ENCODE measurements around the gene MEGF6.

Gene MEGF6

DNA sequence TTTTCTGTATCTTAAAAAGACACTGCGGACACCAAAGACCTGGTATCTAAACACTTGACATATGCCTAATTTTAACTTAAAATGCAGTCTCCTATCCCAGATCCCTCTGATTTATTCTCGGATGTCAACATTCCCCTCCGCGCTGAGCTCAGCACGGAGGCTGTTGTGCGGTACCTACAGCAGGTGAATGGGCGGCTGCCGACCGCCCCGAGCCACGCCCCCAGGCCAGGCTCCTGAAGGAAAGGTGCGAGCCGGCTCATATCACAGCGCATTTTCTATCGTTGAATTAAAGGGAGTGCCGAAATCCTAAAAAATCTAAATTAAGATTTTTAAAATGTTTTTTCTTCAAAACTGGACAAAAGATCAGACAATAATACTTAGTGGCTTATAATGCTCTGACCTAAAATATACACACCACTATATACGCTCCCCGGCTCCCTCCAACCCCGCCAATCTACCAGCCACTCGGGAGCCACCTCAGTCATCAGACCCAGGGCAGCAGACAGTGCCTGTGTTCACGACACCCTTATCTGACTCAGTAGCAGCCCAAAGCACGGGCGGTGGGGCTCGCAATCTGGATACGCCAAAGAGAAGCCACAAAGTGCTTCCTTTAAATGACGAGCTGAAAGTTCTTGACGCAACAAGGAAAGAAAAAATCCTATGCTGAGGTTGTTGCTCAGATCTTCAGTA, 34.5 kb upstream of the MEGF6 start:
- DNase-seq: no peak

DNA sequence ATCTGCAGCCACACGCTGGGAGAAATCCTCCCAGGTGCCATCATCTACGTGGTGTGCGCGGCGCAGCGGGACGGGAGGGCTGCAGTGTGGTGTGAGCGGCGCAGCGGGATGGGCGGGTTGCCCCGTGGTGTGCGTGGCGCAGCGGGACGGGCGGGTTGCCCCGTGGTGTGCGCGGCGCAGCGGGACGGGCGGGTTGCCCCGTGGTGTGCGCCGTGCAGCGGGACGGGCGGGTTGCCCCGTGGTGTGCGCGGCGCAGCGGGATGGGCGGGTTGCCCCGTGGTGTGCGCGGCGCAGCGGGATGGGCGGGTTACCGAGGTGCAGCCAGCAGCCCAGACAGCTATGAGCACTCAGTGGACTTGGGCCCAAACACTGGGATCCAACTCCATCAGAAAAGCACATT, 33.9 kb upstream of the MEGF6 start:
- no peak for DNase-seq

DNA sequence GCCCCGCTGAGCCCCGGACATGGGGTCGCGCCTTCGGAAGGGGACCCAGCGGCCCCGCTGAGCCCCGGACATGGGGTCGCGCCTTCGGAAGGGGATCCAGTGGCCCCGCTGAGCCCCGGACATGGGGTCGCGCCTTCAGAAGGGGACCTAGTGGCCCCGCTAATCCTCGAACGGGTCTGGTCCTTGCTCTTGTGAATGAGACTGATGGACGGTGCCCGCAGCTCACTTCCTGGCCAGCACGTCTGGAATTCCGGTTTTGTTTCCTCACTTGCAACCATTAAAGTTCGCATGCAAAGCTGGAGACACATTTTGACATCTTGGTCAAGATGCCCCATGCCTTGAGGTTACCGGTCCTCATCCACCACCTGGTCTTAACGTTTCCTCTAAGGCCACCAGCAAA, 33.0 kb upstream of the MEGF6 start:
- no peak for DNase-seq

DNA sequence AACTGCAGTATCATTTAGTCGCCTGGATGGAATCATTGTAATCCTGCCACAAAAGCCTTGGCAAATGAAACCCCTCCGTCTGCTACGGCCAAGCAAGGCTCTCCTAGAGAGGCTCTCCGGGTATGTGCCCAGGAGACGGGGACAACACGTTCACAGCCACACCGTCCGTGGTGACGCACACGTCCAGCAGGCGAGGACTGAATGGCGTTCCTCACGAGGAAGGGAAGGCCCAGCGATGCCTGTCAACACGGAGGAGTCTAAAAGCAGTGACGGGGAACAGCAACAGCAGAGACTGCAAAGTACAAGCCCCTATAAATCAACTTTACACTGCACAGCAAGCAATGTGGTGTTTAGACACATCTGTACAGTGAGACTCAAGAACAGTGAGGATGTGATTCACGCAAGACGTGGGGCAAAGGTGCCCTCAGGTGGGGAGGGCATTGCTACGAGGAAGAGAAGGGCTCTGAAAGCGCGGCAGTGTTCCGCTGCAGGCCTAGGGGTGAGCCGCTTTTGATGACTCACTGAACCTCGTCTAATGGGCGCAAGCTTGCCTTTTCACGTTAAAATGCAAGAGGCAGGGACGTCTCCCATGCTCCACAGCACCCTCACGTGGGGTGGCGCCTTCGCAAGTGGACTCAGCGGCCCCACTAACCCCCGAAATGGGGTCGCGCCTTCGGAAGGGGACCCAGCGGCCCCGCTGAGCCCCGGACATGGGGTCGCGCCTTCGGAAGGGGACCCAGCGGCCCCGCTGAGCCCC, 31.8 kb upstream of the MEGF6 start:
- no peak for DNase-seq

DNA sequence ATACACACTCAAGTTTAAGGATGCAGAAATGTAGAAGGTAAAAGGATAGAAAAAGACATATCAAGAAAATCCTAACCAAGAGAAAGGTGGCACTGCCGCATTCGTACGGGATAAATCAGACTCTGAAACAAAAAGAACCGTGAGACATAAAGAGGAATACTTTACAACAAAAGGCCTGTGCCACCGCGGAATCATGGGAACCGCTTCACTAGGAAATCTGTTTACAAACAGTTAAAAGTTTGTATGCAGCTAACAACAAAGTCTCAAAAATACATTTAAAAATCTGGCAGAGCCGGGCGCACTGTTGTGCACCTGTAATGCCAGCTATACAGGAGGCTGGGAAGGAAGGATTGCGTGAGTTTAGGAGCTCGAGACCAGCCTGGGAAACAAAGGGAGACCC, 30.5 kb upstream of the MEGF6 start:
- no peak for DNase-seq

DNA sequence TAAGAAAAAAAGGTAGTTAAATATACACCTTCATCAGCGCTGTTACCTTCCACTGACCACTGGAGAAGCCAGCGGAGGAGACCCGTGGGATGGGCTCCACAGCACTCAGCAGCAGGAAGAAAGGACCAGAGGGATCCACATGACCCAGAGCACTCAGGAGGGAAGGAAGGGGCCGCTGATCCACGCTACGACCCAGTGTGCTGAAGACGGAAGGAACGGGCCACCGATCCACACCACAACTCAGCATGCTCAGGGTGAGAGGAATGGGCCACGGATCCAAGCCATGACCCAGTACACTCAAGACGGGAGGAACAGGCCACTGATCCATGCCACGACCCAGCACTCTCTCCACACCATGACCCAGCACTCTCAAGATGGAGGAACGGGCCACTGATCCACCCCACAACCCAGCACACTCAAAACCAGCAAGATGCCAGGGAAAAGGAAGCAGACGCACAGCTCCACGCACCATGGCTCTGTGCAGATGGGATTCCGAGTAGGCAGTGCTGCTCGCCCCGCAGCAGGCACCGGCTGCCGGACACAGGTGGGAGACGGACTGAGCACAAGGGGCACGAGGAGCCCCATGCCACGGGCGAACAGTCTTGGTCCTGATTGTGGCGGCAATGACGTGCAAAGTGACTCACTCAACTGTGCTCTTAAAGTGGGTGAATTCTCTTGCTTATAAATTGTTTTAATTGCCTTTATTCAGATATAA, 29.9 kb upstream of the MEGF6 start:
- no peak for DNase-seq

DNA sequence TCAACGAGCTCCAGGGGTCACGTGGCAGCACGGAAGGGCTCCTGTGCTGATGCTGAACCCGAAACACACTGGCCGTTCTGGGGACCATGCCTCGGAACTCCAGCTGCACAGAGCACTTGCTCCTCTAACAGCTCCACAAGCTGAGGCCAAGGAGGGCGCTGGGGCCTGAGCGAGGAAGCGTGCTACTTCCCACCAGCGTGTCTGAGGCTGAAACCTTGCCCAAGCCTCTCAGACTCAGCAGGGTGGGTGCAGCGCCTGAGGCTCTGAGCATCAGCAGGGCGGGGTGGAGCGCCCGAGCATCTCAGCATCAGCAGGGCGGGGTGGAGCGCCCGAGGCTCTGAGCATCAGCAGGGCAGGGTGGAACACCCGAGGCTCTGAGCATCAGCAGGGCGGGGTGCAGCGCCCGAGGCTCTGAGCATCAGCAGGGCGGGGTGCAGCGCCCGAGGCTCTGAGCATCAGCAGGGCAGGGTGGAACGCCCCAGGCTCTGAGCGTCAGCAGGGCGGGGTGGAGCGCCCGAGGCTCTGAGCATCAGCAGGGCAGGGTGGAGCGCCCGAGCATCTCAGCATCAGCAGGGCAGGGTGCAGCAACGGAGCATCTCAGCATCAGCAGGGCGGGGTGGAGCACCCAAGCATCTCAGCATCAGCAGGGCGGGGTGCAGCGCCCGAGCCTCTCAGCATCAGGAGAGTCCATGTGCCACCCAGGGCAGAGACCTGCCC, 29.0 kb upstream of the MEGF6 start:
- no peak for DNase-seq

DNA sequence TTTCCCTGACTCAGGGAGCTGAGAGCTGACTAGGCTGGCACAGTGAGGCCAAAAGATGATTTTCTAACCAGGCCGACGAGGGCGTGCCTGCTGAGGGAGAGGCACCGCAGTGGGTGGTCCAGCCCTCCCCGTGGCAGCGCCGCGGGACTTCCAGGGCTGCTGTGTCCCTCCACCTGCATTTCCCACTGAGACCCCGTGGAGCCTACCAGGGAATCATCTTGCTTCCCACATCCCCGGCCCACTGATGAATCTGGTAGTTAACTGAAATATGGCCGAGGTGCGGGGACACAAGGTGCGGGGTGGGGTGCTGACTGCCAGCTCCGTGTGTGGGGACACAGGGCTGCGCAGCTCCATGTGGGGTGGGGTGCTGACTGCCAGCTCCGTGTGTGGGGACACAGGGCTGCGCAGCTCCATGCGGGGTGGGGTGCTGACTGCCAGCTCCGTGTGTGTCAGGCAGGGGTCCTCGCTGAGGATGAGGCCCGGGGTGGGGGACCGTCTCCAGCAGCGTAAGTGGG, 28.1 kb upstream of the MEGF6 start:
- DNase-seq: no peak

DNA sequence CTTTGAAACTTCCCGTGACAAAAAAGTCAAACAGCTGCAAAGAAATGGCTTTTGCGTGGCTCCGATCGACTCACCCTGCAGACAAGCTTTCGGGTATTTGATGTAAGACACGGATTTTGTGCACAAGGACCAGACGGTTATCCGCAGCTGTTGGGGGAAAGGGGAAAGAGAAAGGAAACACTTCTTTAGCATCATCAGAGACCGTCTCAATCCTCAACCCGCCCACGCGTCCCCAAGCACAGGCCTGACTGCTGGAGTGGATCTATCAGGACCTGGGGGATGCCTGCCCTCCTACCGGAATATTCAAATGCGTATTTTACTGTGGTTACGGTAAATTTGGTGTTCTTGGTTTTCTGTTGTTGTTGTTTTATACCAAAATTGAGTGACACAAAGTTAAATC, 27.4 kb upstream of the MEGF6 start:
- DNase-seq: no peak

DNA sequence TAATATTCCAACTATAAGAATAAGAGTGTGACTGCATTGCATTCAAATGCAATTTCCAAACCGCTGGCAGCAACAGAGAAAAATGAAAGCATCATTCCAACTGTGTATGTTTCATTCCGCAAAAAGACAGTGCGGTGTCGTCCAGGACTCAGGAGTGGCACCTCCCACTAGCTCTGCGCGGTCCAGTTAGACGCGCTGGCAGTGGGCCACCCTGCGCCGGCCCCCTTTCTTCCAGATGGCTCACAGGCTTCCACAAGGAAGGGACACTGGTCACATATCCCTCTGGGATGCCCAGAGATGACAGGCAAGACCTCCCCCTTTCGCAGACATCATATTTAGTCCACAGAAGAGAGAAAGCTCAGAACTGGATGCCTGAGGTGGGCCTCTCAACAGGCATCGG, 26.7 kb upstream of the MEGF6 start:
- DNase-seq: no peak

DNA sequence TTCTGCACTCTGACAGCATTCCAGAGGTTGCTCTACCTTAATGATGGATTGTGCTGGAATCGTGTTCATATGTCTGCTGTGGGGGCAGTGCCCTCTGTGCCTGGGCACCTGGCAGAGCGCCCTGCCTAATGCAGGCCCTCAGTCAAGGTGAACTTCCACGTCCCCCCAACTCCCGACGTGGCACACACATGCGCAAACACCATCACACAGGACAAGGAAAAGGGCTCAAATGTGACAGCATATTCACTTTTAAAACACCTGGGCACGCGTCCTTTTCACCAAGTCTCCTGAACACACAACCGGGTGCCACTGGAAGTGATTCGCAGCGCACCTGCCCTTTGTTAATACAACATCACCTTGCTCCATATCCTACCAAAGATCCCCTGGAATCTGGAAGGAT, 25.2 kb upstream of the MEGF6 start:
- DNase-seq: no peak

DNA sequence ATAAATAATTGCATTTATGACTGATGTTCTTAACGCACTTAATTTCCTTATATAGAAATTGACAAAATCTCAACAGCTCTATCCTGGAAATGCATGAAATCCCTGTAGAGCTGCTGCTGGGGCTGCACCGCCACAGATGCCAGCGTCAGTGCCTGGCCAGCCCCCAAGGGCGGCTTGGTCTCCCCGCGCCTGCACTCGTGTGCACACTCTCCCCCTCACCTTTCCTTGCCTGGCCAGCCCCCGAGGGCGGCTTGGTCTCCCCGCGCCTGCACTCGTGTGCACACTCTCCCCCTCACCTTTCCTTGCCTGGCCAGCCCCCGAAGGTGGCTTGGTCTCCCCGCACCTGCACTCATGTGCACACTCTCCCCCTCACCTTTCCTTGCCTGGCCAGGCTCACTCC, 24.8 kb upstream of the MEGF6 start:
- DNase-seq: no peak

DNA sequence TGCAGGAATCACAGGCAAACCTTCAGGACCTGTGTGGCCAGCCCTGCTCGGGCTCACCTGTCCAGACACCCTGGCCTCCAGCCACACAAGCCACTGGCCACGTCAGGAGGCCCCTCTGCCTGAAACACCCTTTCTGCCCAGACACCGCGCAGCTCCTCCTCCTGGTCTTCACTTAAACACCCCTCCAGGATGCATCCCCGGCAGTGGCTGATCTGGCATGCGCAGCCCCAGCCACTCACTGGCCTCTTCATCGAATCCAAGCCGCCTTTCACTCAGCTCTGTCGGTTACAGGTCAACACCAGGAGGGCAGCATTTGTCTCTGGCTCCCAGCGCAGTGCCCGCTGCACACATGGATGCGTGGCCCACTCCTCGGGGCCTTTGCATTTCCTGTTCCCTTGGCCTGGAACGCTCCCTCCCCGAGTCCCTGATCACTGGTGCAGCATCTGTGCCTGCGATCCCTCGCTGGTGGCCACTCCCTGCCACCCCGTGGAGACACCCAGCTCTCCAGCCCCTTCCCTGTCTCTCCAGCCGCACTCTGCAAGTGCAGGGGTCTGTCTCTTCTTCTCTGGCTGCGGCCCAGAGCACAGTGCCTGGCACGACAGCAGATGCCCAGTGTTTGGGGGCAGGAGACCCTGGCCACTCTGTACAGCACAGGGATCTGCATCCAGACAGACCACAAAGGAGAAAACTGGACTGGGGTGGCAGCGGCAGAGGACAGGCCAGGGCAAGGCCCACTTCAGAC, 22.9 kb upstream of the MEGF6 start:
- DNase-seq: no peak

DNA sequence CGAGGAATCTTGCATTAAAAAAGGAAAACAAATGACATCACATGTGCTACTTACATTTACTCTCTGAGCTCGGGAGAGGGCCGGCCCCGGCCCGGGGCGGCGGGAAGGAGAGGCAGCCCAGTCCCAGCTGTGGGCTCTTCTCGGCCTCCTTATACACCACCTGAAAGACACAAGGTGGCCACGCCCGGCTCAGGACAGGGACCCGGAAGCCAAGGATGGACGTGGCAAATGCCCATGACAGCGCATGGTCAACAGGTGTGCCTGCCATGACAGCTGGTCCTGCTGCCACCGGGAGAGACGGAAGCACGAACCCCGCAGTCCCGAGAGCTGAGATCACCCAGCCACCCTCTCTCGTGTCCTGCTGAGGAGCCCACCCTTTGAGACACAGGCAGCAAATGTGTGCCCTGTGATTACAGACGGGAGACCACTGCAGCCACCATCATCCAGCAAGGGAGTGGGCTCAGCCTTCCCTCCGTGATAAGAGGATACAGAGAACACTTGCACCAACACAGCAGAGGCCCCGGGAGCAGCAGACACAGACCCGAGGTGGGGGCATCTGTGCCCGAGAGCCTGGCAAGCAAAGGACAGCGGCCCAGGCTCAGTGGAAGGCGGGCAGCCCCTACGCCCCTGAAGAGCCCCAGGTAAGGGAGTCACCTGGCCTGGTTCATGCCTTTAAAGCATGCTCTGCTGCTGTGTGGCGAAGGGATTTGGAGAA, 22.2 kb upstream of the MEGF6 start:
- DNase-seq: no peak

DNA sequence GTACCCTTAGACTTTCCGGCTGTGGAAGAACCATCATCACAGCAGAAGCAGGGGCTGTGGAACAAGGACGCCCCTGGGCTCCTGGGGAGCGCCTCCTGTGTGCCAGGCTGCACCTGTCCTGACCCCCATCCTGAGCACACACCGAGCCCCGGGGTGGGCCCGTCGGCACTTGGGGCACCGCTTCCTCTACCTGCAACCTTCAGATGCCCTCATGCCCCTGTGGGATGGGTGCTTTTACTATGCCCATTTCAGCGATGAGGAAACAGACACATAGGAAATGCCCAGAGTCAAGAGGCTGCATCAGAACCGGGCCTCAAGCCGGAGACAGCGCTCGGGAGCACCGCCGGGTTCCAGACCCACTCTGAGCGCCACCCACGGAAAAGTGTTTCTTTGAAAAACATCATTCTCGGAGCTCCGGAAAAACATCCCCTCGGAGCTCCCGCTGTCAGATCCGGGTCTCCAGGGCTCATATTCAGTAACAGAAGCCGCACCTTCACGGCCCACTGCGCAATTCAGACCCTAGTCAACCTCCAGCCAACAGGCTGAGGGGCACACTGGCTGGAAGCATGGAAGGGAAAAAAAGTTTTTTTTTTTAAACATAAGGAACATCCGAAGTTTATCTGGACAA, 21.5 kb upstream of the MEGF6 start:
- DNase-seq: no peak

DNA sequence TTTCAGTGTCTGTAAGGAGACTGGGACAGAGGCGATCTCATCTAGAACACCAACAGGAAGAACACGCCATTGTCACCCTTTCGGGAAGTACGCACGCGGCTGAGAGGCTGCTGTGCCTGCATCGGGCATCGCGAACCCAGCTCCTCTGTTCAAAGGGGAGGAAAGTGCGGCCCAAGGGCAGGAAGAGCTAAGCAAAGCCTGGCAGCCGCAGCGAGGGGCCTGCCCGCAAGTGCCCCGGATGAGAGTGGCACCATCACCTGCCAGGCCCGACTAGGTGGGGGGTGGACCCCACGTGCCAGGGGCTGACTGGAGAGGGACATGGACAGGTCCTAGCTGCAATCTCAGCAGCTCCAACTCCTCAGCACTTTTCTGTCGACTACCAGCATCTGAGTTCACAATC, 21.0 kb upstream of the MEGF6 start:
- no peak for DNase-seq

DNA sequence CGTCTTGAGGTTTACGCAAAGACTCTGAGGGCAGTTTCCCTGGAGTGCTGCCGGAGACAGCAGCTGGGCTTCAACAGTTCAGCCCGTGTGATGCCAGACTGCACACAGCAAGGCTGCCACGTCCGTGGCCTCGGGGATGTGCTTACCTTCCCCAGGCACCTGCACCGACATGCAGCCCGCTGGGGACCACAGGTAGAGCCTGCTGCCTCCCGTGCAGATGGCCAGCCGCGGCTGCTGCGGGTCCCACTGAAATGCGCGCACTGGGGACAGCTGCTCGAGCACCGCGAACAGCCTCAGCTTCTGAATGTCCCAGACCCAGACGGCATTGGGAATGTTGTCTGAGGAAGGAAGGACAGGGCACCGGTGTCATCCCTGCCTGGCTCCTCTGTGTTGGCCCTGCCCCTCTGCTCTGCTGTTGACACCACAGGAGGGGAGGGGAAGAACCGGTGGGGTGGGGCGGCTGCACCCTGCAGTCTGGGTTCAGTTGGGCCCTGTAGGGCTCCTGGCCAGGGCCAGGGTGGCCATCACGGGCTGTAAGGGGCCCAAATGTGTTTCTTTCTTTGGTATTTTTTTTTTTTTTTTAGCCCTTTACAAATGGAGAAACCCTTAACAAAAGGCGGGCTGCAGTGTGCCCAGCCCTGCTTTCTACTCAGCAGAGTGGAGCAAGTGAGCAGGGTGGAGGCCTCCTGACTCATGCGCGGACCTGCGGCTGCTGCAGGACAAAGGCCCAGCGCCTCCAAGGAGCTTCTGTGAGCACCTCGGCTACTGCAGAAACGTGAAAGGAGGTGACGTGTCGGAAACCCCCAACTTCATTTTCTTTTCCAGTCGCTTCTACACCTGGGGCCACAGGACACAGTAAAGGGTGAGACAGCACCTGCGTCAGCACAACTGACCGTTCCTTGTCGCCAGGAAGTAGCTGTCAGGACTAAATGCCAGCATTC, 20.3 kb upstream of the MEGF6 start:
- no peak for DNase-seq

DNA sequence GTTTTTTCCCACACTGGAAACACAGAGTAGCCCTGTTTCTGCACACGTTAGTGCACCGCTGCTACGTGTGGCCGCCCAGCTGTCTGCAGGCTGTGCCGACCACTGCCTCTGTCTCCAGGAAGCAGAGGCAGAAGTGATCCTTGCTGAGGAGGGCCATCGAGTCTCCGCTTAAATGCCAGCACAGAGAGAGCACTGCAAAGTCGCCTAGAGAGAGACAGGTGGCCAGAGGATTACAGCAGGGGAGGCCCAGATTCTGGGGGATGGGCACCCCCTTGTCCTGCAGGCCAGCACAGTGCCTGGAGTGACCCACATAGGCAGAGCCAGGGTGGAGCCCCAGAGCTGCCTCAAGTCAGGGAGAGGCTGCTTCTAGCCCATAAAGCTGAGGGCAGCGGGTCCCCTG, 19.6 kb upstream of the MEGF6 start:
- no peak for DNase-seq

DNA sequence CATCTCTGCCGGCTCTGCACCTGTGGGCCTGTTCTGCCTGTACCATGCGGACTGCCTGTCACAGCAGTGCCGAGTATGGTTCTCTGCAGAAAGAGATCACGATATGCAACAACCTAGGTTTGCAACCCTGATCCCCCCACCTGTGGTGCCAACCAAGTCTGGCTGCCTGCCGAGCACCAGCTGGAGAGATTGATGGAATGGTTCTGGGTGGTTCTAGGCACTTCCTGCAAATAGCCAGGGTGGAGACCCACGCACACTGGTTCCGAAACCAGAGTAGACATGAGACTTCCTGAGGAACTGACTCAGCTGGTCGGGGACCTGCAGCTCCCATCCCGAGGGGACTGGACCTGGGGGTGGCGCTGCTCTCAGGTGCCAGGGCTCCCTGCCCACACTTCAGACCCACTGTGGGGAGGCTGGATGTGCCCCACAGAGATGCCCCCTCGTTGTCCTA, 18.9 kb upstream of the MEGF6 start:
- no peak for DNase-seq

DNA sequence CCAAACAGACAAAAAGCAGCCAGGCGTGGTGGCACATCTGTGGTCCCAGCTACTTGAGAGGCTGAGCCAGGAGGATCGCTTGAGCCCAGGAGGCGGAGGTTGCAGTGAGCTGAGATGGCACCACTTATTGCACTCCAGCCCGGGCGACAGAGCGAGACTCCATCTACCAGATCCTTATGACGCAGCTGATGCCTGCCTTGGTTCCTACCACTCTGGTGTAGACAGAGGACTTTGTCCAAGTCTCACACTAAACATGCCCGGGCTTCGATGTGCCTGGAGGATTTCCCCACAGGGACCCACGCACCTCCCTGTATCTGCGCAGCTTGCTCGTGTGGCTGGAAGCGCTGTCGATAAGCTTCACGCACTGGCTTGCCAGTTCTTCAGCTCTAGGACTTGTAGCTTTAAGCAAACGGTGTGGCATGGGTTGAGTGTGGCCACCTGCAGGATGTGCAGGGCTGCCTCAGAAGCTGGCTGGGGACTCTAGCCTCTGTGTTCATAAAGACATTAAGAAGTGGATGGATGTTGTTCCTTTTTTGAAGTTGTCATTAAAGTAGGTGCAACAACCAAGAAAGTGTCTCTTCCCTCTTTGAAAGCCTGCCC, 18.4 kb upstream of the MEGF6 start:
- no peak for DNase-seq
